Right ventricle myocardium superior (tissue), 1 donor: ENCODE measurements around the gene FRY. TPM values are rescaled to one million over a fixed set of nuclear protein-coding genes. Genes with fewer than 3 reads are reported as not detected.
A peak's percentile ranks its signal among the peaks of the same experiment; 100 is the strongest.

Source experiments
- ATAC-seq: fragments of 200-7000 bp; cut with Tn5 transposase; one replicate; pipeline ENCODE4 v1.9.1; 2020; ENCODE audit warnings: mild to moderate bottlenecking; ENCODE audit not compliant: poor library complexity
- DNase-seq: peaks from one replicate; pipeline ENCODE4 v3.0.0-alpha.2; 2020
- intact Hi-C: fragments of 100-400 bp; cut with DNase I; formaldehyde crosslinking; loops from one replicate; pipeline ENCODE4 v1.11.2; 2022
- total RNA-seq: library from RNA; stranded (reverse); fragmentation: NEBNext Ultra II Directional; extraction: Animal tissue kit (Norgen Biotek cat#: 25700); gene quantifications from one replicate; pipeline ENCODE4 v1.2.1, GENCODE V29; 2021
- donor health status: DM: no; HTN: yes; CAD: no; lungs with severe emphysema.

Gene FRY
- total RNA-seq, 1 donor from 2014 or later, result 137 TPM

- ATAC-seq (peak; percentile 90), DNase-seq (peak; percentile 48)
- intact Hi-C loops, result no loop called here
Observed at GRCh38 chr13:32060401-32060878, 28.9 kb downstream of the FRY start.

- ATAC-seq, result no peak
Observed at GRCh38 chr13:32063619-32064233, 32.2 kb downstream of the FRY start.

GRCh38 chr13:32067149-32067961 is 35.8 kb downstream of the FRY start:
- no peak for DNase-seq
- intact Hi-C loops, result no loop called here
- no peak for ATAC-seq

More at GRCh38 chr13:32063619-32064233, 32.2 kb downstream of the FRY start:
- intact Hi-C loops, result no loop called here
- no peak for DNase-seq

GRCh38 chr13:32068255-32068654 is 36.7 kb downstream of the FRY start:
- intact Hi-C loops, result no loop called here
- DNase-seq, result no peak
- ATAC-seq, result no peak

- DNase-seq, result no peak
- ATAC-seq, result peak; percentile 38
- intact Hi-C loops, result no loop called here
Observed at GRCh38 chr13:32073180-32073864, 41.7 kb downstream of the FRY start.

- DNase-seq (no peak), ATAC-seq (no peak)
- intact Hi-C loops, result no loop called here
Observed at GRCh38 chr13:32075170-32075851, 43.7 kb downstream of the FRY start.

- DNase-seq (no peak), ATAC-seq (peak; percentile 22)
- intact Hi-C loops, result no loop called here
Observed at GRCh38 chr13:32079587-32079986, 48.0 kb downstream of the FRY start.

GRCh38 chr13:32080328-32080744 is 48.8 kb downstream of the FRY start:
- peak; percentile 11 for ATAC-seq
- intact Hi-C loops, result no loop called here
- DNase-seq, result no peak

- ATAC-seq, result peak; percentile 54
- DNase-seq, result no peak
- intact Hi-C loops, result no loop called here
Observed at GRCh38 chr13:32081591-32081990, 50.0 kb downstream of the FRY start.

- intact Hi-C loops, result no loop called here
Observed at GRCh38 chr13:32086366-32086765, 54.8 kb downstream of the FRY start.

GRCh38 chr13:32086791-32087441 is 55.3 kb downstream of the FRY start:
- ATAC-seq (peak; percentile 5), DNase-seq (no peak)
- intact Hi-C loops, result no loop called here

More at GRCh38 chr13:32086366-32086765, 54.8 kb downstream of the FRY start:
- DNase-seq (no peak), ATAC-seq (peak; percentile 52)

GRCh38 chr13:32087955-32088747 is 56.6 kb downstream of the FRY start:
- intact Hi-C loops, result no loop called here
- DNase-seq (no peak), ATAC-seq (no peak)

GRCh38 chr13:32092496-32092895 is 60.9 kb downstream of the FRY start:
- ATAC-seq, result no peak
- no peak for DNase-seq
- intact Hi-C loops, result no loop called here

GRCh38 chr13:32093006-32093405 is 61.4 kb downstream of the FRY start:
- intact Hi-C loops, result no loop called here
- ATAC-seq, result no peak
- DNase-seq, result no peak

GRCh38 chr13:32098272-32098671 is 66.7 kb downstream of the FRY start:
- ATAC-seq, result peak; percentile 53
- intact Hi-C loops, result no loop called here
- no peak for DNase-seq

GRCh38 chr13:32105653-32106313 is 74.2 kb downstream of the FRY start:
- intact Hi-C loops, result no loop called here
- no peak for ATAC-seq
- no peak for DNase-seq

- intact Hi-C loops, result no loop called here
- ATAC-seq (no peak), DNase-seq (no peak)
Observed at GRCh38 chr13:32107474-32107873, 75.9 kb downstream of the FRY start.
